HG03521 (cell line): ENCODE measurements around the gene CBY1.
A peak's percentile ranks its signal among the peaks of the same experiment; 100 is the strongest.

Source experiments
- ATAC-seq: cut with Tn5 transposase; IDR thresholded peaks from one replicate; pipeline ENCODE4 v1.9.1; 2021; ENCODE audit warnings: mild to moderate bottlenecking, moderate library complexity; ENCODE audit not compliant: unreplicated experiment

CBY1 gene

GRCh38 chr22:38700270-38700788, 43.9 kb downstream of the CBY1 start:
- ATAC-seq = no peak

- peak; percentile 35 for ATAC-seq
These were observed 44.6 kb downstream of the CBY1 start, which contains the start of gene JOSD1 for GRCh38 chr22:38700789-38701628. Gene JOSD1, minus strand, starts transcription at chr22:38700943. Its CDS starts 956 bp downstream, at chr22:38699987.

GRCh38 chr22:38704654-38705234, 48.3 kb downstream of the CBY1 start:
- ATAC-seq = no peak

- peak; percentile 64 for ATAC-seq
These were observed 49.0 kb downstream of the CBY1 start, which contains the start of gene GTPBP1 for GRCh38 chr22:38705235-38706100. Gene GTPBP1, plus strand, starts transcription at chr22:38705944. Its CDS starts 12 bp downstream, at chr22:38705956.

GRCh38 chr22:38706101-38706900, 49.9 kb downstream of the CBY1 start:
- no peak for ATAC-seq

GRCh38 chr22:38706901-38707195, 50.4 kb downstream of the CBY1 start:
- no peak for ATAC-seq

GRCh38 chr22:38707346-38707745, 50.9 kb downstream of the CBY1 start:
- no peak for ATAC-seq

- no peak for ATAC-seq
These were observed 51.5 kb downstream of the CBY1 start for GRCh38 chr22:38707984-38708383.

GRCh38 chr22:38709306-38709705, 52.9 kb downstream of the CBY1 start:
- ATAC-seq = no peak

GRCh38 chr22:38710351-38710750, 53.9 kb downstream of the CBY1 start:
- ATAC-seq = no peak

GRCh38 chr22:38710866-38711265, 54.4 kb downstream of the CBY1 start:
- no peak for ATAC-seq

- ATAC-seq = no peak
These were observed 56.2 kb downstream of the CBY1 start for GRCh38 chr22:38712486-38713207.

GRCh38 chr22:38713921-38714320, 57.5 kb downstream of the CBY1 start:
- ATAC-seq = no peak

- no peak for ATAC-seq
These were observed 58.8 kb downstream of the CBY1 start for GRCh38 chr22:38715176-38715764.

- no peak for ATAC-seq
These were observed 59.4 kb downstream of the CBY1 start for GRCh38 chr22:38715852-38716251.

- ATAC-seq = no peak
These were observed 59.8 kb downstream of the CBY1 start for GRCh38 chr22:38716271-38716670.

GRCh38 chr22:38716826-38717225, 60.4 kb downstream of the CBY1 start:
- ATAC-seq = no peak

- ATAC-seq = no peak
These were observed 60.8 kb downstream of the CBY1 start for GRCh38 chr22:38717244-38717643.

GRCh38 chr22:38718414-38718813, 62.0 kb downstream of the CBY1 start:
- no peak for ATAC-seq
